ENCODE data around the gene SEPTIN5.

SEPTIN5 gene

DNA sequence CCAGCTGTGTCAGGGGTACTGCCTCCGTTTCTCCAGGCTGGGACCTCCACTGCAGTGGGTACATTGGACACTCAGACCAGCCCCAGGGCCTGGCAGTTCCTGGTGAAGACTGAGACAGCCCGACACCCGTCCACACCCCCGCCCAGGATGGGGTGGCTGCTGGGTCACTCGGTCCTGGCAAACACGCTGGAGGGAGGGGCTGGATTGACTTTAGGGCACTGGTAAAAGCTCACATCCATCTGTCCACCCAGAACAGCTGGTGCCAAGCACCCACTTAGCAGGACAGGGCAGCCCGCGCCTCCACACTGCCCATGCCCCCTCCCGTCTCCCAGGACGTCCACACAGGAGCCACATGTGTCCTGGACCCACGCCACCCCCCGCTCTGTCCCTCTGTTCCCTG, 35.6 kb downstream of the SEPTIN5 start:
- H3K27ac ChIP-seq: no peak overlapping the region

DNA sequence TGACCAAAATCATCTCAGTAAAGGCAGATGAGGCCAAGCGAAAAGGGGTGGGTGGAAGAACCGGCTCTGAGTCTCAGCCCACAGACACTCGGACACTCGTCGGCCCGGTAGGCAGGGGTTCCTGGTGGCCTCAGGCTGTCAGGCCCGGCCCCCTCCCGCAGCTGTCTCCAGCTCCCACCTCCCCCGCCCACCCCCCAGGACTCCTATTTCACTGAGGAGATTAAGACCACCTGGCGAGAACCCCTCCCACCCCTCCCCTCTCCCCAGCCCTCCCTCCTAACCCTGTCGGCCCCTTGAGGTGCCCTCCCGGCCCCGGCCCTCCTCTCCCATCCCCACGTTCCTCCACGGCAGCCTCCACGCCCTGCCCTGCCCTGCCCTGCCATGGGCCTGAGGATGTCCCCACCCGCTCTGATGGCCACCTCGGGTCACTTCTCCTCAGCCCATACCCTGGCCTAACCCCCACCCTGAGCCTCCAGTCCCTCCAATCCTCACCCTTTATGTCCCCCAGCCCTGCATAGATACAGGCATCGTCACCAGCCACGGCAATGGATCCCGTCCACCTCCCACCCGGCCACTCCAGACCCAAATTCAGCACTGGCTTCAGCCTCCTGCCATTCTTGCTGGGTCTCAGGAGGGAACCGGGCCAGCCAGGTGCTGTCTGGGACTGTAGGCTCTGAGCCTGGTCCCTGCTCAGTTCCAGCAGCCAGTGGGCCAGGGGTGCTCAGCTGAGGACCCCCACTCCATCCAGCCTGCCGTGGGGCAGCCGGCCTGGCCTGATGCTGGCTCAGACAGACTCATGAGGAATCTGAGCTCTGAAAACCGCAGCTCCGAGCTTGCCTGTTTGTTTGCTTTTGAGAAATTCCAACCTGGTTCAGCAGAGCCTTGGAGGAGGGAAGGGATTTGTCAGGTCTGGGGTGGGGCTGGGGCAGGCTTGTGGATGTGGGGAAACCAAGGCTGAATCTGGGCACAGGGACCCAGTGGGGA, 36.5 kb downstream of the SEPTIN5 start:
- H3K27ac ChIP-seq: no peak overlapping the region
- TF ChIP-seq, protein P1, sequence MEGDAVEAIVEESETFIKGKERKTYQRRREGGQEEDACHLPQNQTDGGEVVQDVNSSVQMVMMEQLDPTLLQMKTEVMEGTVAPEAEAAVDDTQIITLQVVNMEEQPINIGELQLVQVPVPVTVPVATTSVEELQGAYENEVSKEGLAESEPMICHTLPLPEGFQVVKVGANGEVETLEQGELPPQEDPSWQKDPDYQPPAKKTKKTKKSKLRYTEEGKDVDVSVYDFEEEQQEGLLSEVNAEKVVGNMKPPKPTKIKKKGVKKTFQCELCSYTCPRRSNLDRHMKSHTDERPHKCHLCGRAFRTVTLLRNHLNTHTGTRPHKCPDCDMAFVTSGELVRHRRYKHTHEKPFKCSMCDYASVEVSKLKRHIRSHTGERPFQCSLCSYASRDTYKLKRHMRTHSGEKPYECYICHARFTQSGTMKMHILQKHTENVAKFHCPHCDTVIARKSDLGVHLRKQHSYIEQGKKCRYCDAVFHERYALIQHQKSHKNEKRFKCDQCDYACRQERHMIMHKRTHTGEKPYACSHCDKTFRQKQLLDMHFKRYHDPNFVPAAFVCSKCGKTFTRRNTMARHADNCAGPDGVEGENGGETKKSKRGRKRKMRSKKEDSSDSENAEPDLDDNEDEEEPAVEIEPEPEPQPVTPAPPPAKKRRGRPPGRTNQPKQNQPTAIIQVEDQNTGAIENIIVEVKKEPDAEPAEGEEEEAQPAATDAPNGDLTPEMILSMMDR (conservative IDR thresholded peaks at IDR 0.05): no peak

More for the DNA sequence above, 35.6 kb downstream of the SEPTIN5 start:
- TF ChIP-seq, protein P1 (conservative IDR thresholded peaks at IDR 0.05): no peak

DNA sequence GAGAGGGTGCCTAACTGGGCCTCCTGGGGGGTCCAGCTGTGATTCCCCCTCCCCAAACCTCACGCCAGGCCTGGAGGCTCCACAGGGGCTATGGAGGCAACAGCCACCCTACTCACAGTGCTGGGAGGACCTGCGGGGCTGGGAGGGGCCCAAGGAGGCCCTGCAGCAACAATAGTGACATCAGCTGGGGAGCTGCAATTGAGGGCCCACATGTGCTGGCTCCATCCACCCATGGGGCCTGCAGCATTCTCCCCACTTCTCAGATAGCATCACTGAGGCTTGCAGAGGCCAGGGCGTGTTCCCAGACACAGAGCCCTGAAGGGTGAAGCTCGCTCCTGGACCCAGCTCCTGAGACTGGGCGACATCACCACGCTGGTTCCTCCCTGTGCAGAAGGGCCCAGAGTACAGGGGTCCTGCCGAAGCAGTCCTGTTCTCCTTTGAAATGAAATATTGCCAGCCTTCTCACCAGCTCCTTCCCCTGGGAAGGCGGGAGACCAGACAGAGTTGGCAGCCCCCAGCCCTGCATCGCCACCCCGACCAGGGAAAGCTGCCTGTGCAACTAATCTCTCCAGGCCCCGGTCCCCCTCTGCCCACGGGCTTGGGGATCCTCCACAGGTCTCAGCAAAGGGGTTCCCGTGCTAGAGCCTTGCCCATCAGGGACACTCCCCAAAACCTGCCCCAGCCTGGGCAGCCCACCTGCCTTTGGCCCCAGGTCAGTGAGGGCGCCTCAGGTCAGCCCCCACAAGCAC, 37.4 kb downstream of the SEPTIN5 start:
- TF ChIP-seq, protein P1 (conservative IDR thresholded peaks at IDR 0.05): no peak
- no peak overlapping the region for H3K27ac ChIP-seq

DNA sequence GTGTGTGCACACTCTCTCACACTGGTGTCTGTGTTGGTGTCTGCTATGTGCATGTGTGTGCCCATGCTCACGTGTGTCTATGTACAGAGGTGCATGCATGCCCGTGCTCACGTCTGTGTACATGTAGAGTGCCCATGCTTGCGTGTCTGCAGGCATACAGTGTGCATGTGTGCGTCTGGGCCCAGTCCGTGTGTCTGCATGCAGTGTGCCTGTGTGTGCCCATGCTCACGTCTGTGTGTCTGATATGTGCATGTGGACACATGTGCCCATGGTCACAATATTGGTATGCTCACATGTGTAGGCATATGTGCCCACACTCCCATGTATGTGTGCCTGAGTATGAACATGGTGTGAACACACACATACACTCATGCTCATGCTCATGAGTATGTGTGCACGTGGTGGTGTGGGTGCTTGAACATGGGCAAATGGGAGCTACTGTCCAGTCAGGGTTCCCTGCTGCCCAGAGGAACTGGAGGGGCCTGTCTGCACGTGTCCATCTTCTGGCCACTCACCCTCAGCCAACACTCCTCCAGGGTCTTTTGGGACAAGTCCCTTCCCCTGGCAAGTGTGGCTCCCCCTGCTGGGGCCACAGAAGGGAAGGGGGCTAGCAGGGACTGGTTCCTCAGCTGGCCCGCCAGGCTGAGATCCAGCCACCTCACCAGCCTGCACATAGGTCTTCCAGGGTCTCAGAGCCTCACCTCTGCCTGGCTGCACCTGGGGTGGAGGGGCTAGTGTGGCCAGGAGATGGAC, 39.0 kb downstream of the SEPTIN5 start:
- no peak overlapping the region for H3K27ac ChIP-seq
- TF ChIP-seq, protein P1 (conservative IDR thresholded peaks at IDR 0.05): peak; percentile 17; the same call in 1 of the 2 replicates

DNA sequence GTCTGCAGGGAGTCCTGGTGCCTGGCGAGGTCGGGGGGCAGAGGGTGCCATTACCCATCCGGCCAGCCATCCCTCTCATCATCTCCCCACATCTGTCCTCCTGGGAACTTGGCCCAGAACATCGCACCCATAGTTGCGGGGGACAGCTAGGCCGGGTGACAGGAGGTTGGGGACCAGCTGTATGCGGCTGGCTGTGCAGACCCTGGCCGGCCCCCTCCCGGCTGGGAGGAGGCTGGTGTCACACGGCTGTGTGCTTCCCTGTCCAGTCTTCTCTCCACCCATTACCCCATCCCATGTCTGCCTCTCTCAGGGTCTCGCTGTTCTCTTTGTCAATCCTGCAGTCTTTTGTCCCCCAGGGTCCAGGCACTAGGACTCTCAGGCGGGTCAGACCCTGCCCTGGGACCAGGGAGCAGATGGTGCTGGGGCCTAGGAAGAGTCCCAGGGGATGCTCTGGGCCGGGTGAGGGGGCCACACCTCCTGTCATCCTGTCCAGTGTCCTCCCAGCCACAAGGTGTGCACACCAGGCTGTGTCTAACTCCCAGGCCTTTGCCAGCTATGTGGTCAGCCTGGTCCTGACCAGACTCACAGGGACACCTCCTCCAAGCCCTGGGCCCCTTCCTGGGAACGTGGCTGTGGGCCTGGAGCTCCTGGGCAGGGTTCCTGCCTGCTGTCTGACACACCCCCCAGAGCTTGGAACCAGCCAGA, 39.8 kb downstream of the SEPTIN5 start:
- no peak overlapping the region for H3K27ac ChIP-seq

DNA sequence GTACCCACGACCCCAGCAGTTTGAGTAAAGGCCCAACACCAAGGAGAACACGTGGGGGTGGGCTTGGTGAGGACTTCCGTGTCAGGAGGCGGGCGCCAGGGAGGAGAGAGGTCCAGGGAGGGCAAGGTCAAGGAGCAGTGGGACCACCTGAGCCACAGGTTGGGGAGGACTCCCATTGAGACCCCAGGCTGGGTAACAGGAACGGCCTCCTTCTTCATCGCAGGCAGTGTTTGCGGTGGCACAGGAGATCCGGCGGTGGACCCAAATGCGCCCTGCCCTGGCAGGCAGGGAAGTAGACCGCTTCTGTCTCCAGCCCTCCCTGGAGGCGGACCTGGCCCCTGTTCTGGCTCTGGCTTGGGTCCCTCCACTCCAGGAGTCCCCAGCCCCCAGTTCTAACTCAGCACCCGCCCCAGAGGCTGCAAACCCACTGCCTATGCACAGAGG, 40.4 kb downstream of the SEPTIN5 start:
- H3K27ac ChIP-seq: no peak overlapping the region
- TF ChIP-seq, protein P1 (conservative IDR thresholded peaks at IDR 0.05): no peak

More for the DNA sequence above, 39.8 kb downstream of the SEPTIN5 start:
- TF ChIP-seq, protein P1 (conservative IDR thresholded peaks at IDR 0.05): no peak
